Measurements from ENCODE around the gene CREB5. TPM values are rescaled to one million over a fixed set of nuclear protein-coding genes. Genes with fewer than 3 reads are reported as not detected.

The CREB5 gene
- polyA plus RNA-seq, 1 donor from 2014 or later = 3.7 TPM

GRCh38 chr7:28865601-28866144 is 453.4 kb downstream of the CREB5 start:
- Histone ChIP-seq H3K36me3 (ENCODE audit: insufficient read depth, low read length) (no peaks in the 10 kb centered on the region), H3K4me2 (ENCODE audit: low read length) (no peak overlapping the region), H2AFZ (ENCODE audit: low read depth, low read length) (no peak overlapping the region), H3K4me3 (ENCODE audit: low read length) (no peak overlapping the region), H3K27ac (ENCODE audit: low read length) (no peak overlapping the region), H3K9ac (ENCODE audit: low read length) (no peak overlapping the region), H3K9me3 (ENCODE audit: low read length) (no peaks in the 10 kb centered on the region), H3K79me2 (replicated peaks; ENCODE audit: insufficient read depth, low read length) (no peaks in the 10 kb centered on the region), H4K20me1 (ENCODE audit: insufficient read depth) (no peaks in the 10 kb centered on the region), H3K27me3 (ENCODE audit: insufficient read depth, low read depth, low read length) (no peaks in the 10 kb centered on the region), H3K9me2 (ENCODE audit: insufficient read depth, low read length) (no peaks in the 10 kb centered on the region), H3F3A (ENCODE audit: insufficient read depth, low read length, poor library complexity, severe bottlenecking) (no peaks in the 10 kb centered on the region)
- TF ChIP-seq REST (IDR thresholded peaks at IDR 0.05; ENCODE audit: borderline replicate concordance) (no peak), MXI1 (conservative IDR thresholded peaks at IDR 0.05; ENCODE audit: poor library complexity, severe bottlenecking) (no peak), EZH2 (IDR thresholded peaks at IDR 0.05; ENCODE audit: borderline replicate concordance, insufficient read depth, low read length, poor library complexity, severe bottlenecking) (no peak), POLR2AphosphoS5 (IDR thresholded peaks at IDR 0.05) (no peak), CTCF (IDR thresholded peaks at IDR 0.05; ENCODE audit: poor library complexity, severe bottlenecking) (no peak), EP300 (conservative IDR thresholded peaks at IDR 0.05; ENCODE audit: poor library complexity, severe bottlenecking) (no peak), SMC3 (conservative IDR thresholded peaks at IDR 0.05; ENCODE audit: poor library complexity) (no peak), TAF1 (IDR thresholded peaks at IDR 0.05; ENCODE audit: low read depth) (no peak), RAD21 (conservative IDR thresholded peaks at IDR 0.05) (no peak)

GRCh38 chr7:28868712-28869111 is 456.4 kb downstream of the CREB5 start:
- Histone ChIP-seq H3K27ac (ENCODE audit: low read length) (no peak overlapping the region), H3K79me2 (replicated peaks; ENCODE audit: insufficient read depth, low read length) (no peaks in the 10 kb centered on the region), H3K27me3 (ENCODE audit: insufficient read depth, low read depth, low read length) (no peaks in the 10 kb centered on the region), H3K4me3 (ENCODE audit: low read length) (no peak overlapping the region), H2AFZ (ENCODE audit: low read depth, low read length) (no peak overlapping the region), H3K9me2 (ENCODE audit: insufficient read depth, low read length) (no peaks in the 10 kb centered on the region), H4K20me1 (ENCODE audit: insufficient read depth) (no peaks in the 10 kb centered on the region), H3K36me3 (ENCODE audit: insufficient read depth, low read length) (no peaks in the 10 kb centered on the region), H3F3A (ENCODE audit: insufficient read depth, low read length, poor library complexity, severe bottlenecking) (no peaks in the 10 kb centered on the region), H3K9ac (ENCODE audit: low read length) (no peak overlapping the region), H3K4me2 (ENCODE audit: low read length) (no peak overlapping the region), H3K9me3 (ENCODE audit: low read length) (no peaks in the 10 kb centered on the region)
- TF ChIP-seq SMC3 (conservative IDR thresholded peaks at IDR 0.05; ENCODE audit: poor library complexity) (no peak), POLR2AphosphoS5 (IDR thresholded peaks at IDR 0.05) (no peak), CTCF (IDR thresholded peaks at IDR 0.05; ENCODE audit: poor library complexity, severe bottlenecking) (no peak), RAD21 (conservative IDR thresholded peaks at IDR 0.05) (no peak), TAF1 (IDR thresholded peaks at IDR 0.05; ENCODE audit: low read depth) (no peak), EZH2 (IDR thresholded peaks at IDR 0.05; ENCODE audit: borderline replicate concordance, insufficient read depth, low read length, poor library complexity, severe bottlenecking) (no peak)
